RWPE2 (cell line): ENCODE measurements around the gene CFAP74.
A peak's percentile ranks its signal among the peaks of the same experiment; 100 is the strongest.

ENCODE experiments used
- ATAC-seq: fragments of 200-7000 bp; cut with Tn5 transposase; 3 replicates; pipeline ENCODE4 v1.9.1; 2021; ENCODE audit warnings: low read depth
- DNase-seq: peaks from one replicate; pipeline ENCODE4 v3.0.0-alpha.2; 2020; ENCODE audit warnings: low spot score
- H3K27ac ChIP-seq: fragments of 450-650 bp; 2 replicates; pipeline ENCODE4 v1.5.1; 2017; ENCODE audit warnings: mild to moderate bottlenecking; ENCODE audit not compliant: poor library complexity, severe bottlenecking
- H3K27me3 ChIP-seq: fragments of 250-450 bp; sonication (Bioruptor Pico); 2 replicates; pipeline ENCODE4 v1.5.1; 2021; ENCODE audit warnings: mild to moderate bottlenecking, moderate library complexity; ENCODE audit not compliant: insufficient read depth, poor library complexity, severe bottlenecking
- H3K36me3 ChIP-seq: fragments of 250-450 bp; sonication (Bioruptor Pico); 2 replicates; pipeline ENCODE4 v1.5.1; 2020; ENCODE audit warnings: low read depth, mild to moderate bottlenecking, moderate library complexity
- H3K4me1 ChIP-seq: fragments of 250-450 bp; sonication (Bioruptor Pico); 2 replicates; pipeline ENCODE4 v1.5.1; 2021; ENCODE audit warnings: mild to moderate bottlenecking, moderate library complexity; ENCODE audit not compliant: insufficient read depth, poor library complexity, severe bottlenecking
- H3K4me3 ChIP-seq: fragments of 250-450 bp; sonication (Bioruptor Pico); 2 replicates; pipeline ENCODE4 v1.5.1; 2021; ENCODE audit warnings: mild to moderate bottlenecking, moderate library complexity; ENCODE audit not compliant: severe bottlenecking
- H3K9me3 ChIP-seq: fragments of 250-450 bp; sonication (Bioruptor Pico); 2 replicates; pipeline ENCODE4 v1.5.1; 2021; ENCODE audit warnings: mild to moderate bottlenecking, moderate library complexity; ENCODE audit not compliant: severe bottlenecking
- TF ChIP-seq, protein P1 (sequence below): fragments of 450-650 bp; IDR thresholded peaks from one replicate; pipeline ENCODE4 v1.5.1; 2017; ENCODE audit warnings: mild to moderate bottlenecking, moderate library complexity; ENCODE audit not compliant: poor library complexity, severe bottlenecking

The CFAP74 gene

DNA sequence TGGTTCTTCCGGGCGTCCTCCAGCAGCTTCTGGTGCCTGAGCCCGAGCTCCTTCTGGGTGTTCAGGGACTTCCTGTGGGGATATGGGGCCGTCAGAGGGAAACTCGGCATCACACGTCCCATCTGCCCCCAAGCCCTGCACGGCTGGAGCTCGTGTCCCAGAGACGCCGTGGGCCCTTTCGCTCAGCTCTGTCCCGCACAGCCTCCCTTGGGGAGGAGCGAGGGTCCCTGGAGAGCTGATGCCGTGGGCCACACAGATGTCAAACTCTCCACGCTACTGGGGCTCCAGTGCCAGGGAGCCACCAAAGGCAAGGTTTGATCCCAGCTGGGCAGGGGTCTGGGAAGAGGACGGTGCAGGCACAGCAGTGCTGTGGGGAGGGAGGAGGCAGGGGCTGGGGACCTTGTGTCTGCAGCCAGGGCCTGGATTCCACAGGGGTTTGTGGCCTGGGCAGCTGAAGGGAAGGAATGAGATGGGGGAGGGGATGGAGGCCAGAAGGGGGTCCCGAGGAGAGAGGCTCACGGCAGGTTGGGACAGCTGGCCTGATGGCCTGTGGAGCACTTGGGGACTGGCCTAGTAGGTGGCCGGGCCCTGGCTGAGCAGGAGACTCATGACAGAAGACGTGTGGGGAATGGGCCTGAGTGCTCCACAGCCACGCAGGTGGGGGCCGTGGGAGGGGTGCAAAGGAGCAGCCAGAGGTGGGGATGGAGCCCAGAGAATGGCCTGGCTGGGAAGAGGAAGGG lies 30.4 kb downstream of the CFAP74 start:
- H3K4me3 ChIP-seq: no peak overlapping the region
- H3K9me3 ChIP-seq: no peaks in the 10 kb centered on the region
- H3K27ac ChIP-seq: no peak overlapping the region
- H3K36me3 ChIP-seq: no peaks in the 10 kb centered on the region
- ATAC-seq: no peak
- H3K4me1 ChIP-seq: peaks cover 15% of the 10 kb centered on the region
- H3K27me3 ChIP-seq: no peaks in the 10 kb centered on the region
- TF ChIP-seq, protein P1, sequence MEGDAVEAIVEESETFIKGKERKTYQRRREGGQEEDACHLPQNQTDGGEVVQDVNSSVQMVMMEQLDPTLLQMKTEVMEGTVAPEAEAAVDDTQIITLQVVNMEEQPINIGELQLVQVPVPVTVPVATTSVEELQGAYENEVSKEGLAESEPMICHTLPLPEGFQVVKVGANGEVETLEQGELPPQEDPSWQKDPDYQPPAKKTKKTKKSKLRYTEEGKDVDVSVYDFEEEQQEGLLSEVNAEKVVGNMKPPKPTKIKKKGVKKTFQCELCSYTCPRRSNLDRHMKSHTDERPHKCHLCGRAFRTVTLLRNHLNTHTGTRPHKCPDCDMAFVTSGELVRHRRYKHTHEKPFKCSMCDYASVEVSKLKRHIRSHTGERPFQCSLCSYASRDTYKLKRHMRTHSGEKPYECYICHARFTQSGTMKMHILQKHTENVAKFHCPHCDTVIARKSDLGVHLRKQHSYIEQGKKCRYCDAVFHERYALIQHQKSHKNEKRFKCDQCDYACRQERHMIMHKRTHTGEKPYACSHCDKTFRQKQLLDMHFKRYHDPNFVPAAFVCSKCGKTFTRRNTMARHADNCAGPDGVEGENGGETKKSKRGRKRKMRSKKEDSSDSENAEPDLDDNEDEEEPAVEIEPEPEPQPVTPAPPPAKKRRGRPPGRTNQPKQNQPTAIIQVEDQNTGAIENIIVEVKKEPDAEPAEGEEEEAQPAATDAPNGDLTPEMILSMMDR: no peak
- DNase-seq: no peak

DNA sequence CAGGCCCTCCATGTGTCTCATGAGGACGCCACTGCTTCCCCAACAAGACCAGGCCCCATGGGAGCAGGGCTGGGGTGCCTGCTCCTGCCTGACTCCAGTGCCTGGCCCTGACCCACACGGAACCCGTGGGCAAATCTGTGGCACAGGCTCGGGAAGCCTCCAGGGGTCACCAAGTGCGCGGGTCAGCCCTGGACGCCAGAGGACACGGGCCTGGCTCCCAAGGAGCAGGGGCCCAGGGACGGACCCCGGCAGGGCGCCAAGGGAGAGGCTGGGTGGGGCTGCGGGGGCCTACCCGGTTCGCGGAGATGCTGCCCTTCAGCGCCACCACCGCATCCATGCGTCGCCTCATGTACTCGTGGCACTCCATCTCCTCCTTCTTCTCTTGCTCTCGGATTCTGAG lies 31.9 kb downstream of the CFAP74 start:
- Histone ChIP-seq H3K9me3 (no peaks in the 10 kb centered on the region), H3K4me3 (no peak overlapping the region), H3K27me3 (no peaks in the 10 kb centered on the region), H3K27ac (no peak overlapping the region), H3K4me1 (peaks cover 15% of the 10 kb centered on the region), H3K36me3 (no peaks in the 10 kb centered on the region)
- TF ChIP-seq, protein P1: no peak
- ATAC-seq (no peak), DNase-seq (no peak)

DNA sequence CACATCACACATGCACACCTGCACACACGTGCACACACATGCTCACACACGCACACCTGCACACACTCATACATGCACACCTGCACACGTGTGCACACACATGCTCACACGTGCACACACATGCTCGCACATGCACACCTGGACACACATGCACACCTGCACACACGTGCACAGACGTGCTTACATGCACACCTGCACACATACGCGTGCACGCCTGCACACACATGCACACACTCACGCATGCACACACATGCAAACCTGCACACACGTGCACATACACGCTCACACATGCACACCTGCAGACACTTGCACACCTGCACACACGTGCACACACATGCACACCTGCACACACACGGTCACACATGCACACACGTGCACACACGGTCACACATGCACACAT lies 32.6 kb downstream of the CFAP74 start:
- H3K9me3 ChIP-seq: no peaks in the 10 kb centered on the region
- H3K27me3 ChIP-seq: no peaks in the 10 kb centered on the region
- no peaks in the 10 kb centered on the region for H3K36me3 ChIP-seq
- ATAC-seq (no peak), DNase-seq (no peak)
- H3K27ac ChIP-seq: no peak overlapping the region
- peaks cover 15% of the 10 kb centered on the region for H3K4me1 ChIP-seq
- H3K4me3 ChIP-seq: no peak overlapping the region
- TF ChIP-seq, protein P1: no peak

DNA sequence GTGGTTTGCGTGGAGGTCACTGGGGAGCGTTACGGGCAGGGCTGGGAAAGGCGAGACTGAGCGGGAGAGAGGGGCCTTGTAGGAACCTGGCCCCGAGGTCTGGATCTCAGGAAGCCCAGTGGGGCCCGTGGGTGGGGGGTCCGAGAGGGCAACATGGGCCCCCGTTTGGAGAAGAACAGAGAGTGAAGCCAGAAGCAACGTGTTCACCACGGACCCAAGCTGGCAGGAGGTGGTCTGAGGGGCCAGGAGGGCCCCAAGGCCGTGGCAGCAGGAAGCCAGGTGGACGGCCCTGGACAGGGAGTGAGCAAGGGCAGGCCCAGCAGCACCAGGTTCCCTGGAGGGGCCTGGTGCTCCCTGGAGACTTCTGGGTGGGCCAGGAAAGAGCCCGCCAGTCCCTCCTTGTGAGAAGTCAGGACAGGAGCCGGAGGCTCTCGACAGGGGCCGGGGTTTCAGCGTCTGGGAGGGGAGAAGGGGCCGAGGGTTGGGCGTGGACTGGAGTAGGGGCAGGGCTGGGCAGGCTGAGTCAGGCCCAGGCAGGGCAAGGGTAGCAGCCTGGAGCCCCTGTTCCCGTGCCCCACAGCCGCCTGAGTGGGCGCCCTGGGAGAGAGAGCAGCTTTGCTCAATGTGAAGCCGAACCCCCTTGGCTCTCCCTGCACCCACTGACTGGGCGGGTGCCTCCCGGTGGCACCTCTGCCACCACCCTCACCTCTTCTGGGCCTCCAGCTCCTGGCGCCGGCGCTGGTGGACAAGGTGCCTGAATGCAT lies 33.5 kb downstream of the CFAP74 start:
- Histone ChIP-seq H3K4me3 (no peak overlapping the region), H3K9me3 (no peaks in the 10 kb centered on the region), H3K27ac (peak overlapping the region; percentile 74), H3K36me3 (no peaks in the 10 kb centered on the region), H3K27me3 (no peaks in the 10 kb centered on the region), H3K4me1 (peaks cover 15% of the 10 kb centered on the region)
- DNase-seq (no peak), ATAC-seq (no peak)
- TF ChIP-seq, protein P1: no peak

DNA sequence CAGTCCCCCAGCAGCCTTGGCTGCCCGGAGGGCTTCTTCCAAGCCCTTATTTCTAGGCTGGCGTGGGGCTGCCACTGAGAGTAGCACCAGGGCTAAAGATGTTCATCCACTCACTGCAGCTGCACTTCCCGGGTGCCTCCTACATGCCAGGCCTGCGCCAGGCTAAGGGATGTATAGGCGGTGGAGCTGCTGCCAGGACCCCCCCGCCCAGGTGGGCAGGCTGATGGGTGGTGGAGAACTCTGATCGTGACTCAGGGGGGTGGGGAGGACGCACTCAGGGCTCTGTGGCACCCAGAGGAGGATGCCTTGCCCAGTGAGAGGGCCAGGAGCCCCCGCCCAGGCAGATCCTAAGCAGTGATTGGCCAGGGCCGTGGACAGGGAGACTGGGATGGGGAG lies 34.1 kb downstream of the CFAP74 start:
- Histone ChIP-seq H3K36me3 (no peaks in the 10 kb centered on the region), H3K4me1 (peaks cover 15% of the 10 kb centered on the region), H3K27me3 (no peaks in the 10 kb centered on the region), H3K4me3 (no peak overlapping the region), H3K9me3 (no peaks in the 10 kb centered on the region), H3K27ac (peak overlapping the region; percentile 74)
- ATAC-seq: no peak; the same call in 1 of the 3 replicates
- DNase-seq: no peak
- TF ChIP-seq, protein P1: no peak
